GM12801 (cell line): ENCODE data around the gene DOCK3.

Experiments
- TF ChIP-seq, protein P1 (sequence below): IDR thresholded peaks from one replicate; pipeline ENCODE4 v1.5.1; 2011; ENCODE audit warnings: control low read depth; ENCODE audit not compliant: insufficient read length; ENCODE audit errors: extremely low read depth

The DOCK3 gene

DNA sequence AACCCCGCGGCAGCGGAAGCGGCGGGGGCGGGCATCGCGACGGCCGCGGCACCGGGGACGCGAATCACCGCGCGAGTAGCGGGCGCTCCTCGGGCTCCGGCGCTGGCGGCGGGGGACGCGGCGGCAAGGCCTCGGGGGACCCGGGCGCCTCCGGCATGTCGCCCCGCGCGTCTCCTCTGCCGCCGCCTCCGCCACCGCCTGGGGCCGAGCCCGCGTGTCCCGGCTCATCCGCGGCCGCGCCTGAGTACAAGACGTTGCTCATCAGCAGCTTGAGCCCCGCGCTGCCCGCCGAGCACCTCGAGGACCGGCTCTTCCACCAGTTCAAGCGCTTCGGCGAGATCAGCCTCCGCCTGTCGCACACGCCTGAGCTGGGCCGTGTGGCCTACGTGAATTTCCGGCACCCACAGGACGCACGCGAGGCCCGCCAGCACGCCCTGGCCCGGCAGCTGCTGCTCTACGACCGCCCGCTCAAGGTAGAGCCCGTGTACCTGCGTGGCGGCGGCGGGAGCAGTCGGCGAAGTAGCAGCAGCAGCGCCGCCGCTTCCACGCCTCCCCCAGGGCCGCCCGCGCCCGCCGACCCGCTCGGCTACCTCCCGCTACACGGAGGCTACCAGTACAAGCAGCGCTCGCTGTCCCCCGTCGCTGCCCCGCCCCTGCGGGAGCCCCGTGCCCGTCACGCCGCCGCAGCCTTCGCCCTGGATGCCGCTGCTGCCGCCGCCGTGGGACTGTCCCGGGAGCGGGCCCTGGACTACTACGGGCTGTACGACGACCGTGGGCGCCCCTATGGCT is 717.0 kb downstream of the DOCK3 start:
- TF ChIP-seq, protein P1, sequence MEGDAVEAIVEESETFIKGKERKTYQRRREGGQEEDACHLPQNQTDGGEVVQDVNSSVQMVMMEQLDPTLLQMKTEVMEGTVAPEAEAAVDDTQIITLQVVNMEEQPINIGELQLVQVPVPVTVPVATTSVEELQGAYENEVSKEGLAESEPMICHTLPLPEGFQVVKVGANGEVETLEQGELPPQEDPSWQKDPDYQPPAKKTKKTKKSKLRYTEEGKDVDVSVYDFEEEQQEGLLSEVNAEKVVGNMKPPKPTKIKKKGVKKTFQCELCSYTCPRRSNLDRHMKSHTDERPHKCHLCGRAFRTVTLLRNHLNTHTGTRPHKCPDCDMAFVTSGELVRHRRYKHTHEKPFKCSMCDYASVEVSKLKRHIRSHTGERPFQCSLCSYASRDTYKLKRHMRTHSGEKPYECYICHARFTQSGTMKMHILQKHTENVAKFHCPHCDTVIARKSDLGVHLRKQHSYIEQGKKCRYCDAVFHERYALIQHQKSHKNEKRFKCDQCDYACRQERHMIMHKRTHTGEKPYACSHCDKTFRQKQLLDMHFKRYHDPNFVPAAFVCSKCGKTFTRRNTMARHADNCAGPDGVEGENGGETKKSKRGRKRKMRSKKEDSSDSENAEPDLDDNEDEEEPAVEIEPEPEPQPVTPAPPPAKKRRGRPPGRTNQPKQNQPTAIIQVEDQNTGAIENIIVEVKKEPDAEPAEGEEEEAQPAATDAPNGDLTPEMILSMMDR, result no peak

DNA sequence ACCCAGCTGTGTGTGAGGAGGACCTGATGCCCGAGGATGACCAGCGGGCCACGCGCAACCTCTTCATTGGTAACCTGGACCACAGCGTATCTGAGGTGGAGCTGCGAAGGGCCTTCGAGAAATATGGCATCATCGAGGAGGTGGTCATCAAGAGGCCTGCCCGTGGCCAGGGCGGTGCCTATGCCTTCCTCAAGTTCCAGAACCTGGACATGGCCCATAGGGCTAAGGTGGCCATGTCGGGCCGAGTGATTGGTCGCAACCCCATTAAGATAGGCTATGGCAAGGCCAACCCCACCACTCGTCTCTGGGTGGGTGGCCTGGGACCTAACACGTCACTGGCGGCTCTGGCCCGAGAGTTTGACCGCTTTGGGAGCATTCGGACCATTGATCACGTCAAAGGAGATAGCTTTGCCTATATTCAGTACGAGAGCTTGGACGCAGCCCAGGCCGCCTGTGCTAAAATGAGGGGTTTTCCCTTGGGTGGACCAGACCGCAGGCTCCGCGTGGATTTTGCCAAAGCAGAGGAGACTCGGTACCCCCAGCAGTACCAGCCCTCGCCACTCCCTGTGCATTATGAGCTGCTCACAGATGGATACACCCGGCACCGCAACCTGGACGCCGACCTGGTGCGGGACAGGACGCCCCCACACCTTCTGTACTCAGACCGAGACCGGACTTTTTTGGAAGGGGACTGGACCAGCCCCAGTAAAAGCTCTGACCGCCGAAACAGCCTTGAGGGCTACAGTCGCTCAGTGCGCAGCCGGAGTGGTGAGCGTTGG is 717.8 kb downstream of the DOCK3 start:
- TF ChIP-seq, protein P1, result no peak

DNA sequence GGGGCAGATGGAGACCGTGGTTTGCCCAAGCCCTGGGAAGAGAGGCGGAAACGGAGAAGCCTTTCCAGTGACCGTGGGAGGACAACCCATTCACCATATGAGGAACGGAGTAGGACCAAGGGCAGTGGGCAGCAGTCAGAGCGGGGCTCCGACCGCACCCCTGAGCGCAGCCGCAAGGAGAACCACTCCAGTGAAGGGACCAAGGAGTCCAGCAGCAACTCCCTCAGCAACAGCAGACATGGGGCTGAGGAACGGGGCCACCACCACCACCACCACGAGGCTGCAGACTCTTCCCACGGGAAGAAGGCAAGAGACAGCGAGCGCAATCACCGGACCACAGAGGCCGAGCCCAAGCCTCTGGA is 718.4 kb downstream of the DOCK3 start:
- TF ChIP-seq, protein P1, result no peak

DNA sequence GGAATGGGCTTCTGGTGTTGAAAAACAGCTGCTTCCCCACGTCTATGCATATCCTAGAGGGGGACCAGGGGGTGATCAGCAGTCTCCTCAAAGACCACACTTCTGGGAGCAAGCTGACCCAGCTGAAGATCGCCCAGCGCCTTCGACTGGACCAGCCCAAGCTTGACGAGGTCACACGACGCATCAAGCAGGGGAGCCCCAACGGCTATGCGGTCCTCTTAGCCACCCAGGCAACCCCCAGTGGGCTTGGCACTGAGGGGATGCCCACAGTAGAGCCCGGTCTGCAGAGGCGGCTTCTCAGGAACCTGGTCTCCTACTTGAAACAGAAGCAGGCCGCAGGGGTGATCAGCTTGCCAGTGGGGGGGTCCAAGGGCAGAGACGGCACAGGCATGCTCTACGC is 718.8 kb downstream of the DOCK3 start:
- TF ChIP-seq, protein P1, result no peak

DNA sequence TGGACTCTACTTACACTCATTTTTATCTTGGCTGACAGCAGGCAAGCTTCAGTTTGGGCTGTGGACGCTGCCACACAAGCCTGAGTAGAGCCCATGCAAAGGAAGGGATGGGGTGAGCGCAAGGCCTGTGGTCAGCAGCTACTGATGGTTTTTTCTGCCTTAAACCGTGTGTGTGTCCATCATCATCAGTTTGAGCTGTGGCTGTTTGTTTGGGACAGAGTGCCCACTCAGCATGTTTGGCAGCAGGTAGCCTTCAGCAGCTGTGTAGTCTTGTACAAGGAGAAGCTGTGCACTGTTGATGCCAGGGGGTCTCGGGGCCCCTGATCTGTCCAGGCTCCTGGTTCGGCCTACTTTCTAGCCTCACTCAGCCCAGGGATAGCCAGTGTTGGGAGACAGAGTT is 719.8 kb downstream of the DOCK3 start:
- TF ChIP-seq, protein P1, result no peak

DNA sequence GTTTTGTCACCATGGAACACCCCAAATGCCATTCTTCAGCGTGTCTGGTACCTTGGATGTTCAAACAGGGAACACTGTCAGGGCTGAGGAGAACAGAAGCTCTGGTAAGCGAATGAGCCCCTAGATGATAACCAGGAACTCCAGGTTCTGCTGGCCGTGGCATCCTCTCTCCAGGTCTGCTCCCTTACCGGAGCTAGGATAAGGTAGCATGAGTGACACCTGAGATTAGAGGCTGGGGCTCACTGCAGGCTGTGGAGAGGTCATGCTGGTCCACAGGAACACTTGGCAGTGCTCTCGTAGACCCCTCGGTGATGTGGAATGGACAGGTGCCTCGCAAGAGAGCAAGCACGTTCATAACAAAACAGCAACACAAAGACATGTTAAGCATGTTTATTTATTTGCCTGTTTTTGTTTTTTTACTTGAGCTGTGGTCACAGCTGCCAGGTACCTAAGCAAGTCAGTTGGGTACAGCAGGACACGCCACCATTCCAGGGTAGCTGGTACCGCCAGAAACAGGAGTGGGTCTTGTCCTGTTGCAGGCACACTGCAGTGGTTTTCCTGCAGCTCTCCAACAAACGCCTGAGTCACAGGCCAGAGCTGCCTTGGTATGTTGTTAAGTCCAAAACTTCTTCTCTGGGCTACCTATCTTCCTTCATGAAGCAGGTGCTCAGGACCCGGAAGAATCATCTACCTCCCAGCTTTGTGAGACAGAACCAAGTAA is 720.9 kb downstream of the DOCK3 start:
- TF ChIP-seq, protein P1, result no peak

DNA sequence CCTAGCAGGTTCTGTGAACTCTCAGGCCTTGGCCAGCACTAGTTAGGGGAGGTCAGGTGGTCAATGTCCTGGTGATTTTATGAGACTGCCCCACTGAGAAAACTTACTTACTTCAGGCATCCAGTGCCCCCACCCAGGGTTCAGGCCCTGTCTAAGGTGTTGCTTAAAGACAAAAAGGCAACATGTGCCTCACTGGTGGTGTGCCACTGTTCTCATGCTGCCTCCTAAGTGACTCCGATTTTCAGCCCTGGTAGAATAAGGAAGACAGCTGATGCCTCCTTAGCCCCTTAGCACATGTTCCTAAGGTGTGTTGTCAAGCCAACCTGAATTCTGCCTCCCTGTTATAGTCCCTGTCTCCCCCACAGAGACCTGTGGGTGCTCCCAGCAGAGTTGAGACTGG is 721.7 kb downstream of the DOCK3 start:
- TF ChIP-seq, protein P1, result no peak
